B cell (primary cell): ENCODE data around the gene CD96. TPM values are rescaled to one million over a fixed set of nuclear protein-coding genes. Genes with fewer than 3 reads are reported as not detected.

Experiments used
- ATAC-seq: fragments of 200-7000 bp; cut with Tn5 transposase; one replicate; pipeline ENCODE4 v1.10.0; 2021; ENCODE audit warnings: low read depth, mild to moderate bottlenecking, moderate number of reproducible peaks, moderate library complexity
- CTCF ChIA-PET: fragments of 350-600 bp; sonication (Branson Sonifier 250); formaldehyde crosslinking; loops from one replicate; lab custom pipeline; 2021; ENCODE audit warnings: antibody characterized with exemption, inconsistent platforms; lab: Charles Lee
- POLR2A ChIA-PET: fragments of 350-600 bp; sonication (Branson Sonifier 250); formaldehyde crosslinking; loops from one replicate; lab custom pipeline; 2021; ENCODE audit warnings: antibody characterized with exemption; lab: Charles Lee
- DNase-seq: peaks from one replicate; pipeline ENCODE4 v3.0.0; 2013
- H2AFZ ChIP-seq: 2 replicates; pipeline ENCODE4 v1.6.1; 2012; ENCODE audit warnings: mild to moderate bottlenecking, low read depth, low read length; ENCODE audit not compliant: insufficient read depth, poor library complexity, severe bottlenecking
- H3K27ac ChIP-seq, 2 donors: 1 replicate in 1 of 2; 2 replicates in 1 of 2; pipeline ENCODE4 v1.5.1; 2012 to 2013; ENCODE audit warnings: low read length in 2 of 2, mild to moderate bottlenecking in 2 of 2, moderate library complexity in 1 of 2
- H3K27me3 ChIP-seq, 4 experiments: fragments of 200-600 bp in 1 of 4; sonication (generic) in 1 of 4; replicated peaks in 1 of 4; 1 replicate in 2 of 4; 2 replicates in 2 of 4; pipeline versions ENCODE4 v1.6.1 to v1.7.0; 2013 to 2016; ENCODE audit warnings: low read length in 3 of 4, mild to moderate bottlenecking in 2 of 4, mixed read lengths in 1 of 4, moderate library complexity in 1 of 4; ENCODE audit not compliant: insufficient read depth in 4 of 4, control insufficient read depth in 3 of 4; ENCODE audit errors: control extremely low read depth in 1 of 4
- H3K36me3 ChIP-seq, 2 experiments: replicated peaks in 1 of 2; 1 replicate in 1 of 2; 2 replicates in 1 of 2; pipeline versions ENCODE4 v1.6.1 to v1.7.1; 2013; ENCODE audit warnings: low read length in 1 of 2; ENCODE audit not compliant: insufficient read depth in 2 of 2, control insufficient read depth in 1 of 2; ENCODE audit errors: control extremely low read depth in 1 of 2, extremely low read depth in 1 of 2
- H3K4me1 ChIP-seq, 2 donors: fragments of 200-600 bp in 1 of 2; sonication (generic) in 1 of 2; 1 replicate in 1 of 2; 2 replicates in 1 of 2; pipeline versions ENCODE4 v1.5.1 to v1.6.1; 2013 to 2017; ENCODE audit warnings: low read length in 2 of 2; ENCODE audit not compliant: control insufficient read depth in 2 of 2, insufficient read depth in 2 of 2
- H3K4me2 ChIP-seq: replicated peaks from 2 replicates; pipeline ENCODE3; 2012; ENCODE audit warnings: mild to moderate bottlenecking, low read depth, low read length; ENCODE audit not compliant: poor library complexity, severe bottlenecking
- H3K4me3 ChIP-seq, 5 experiments: fragments of 200-600 bp in 1 of 5; sonication (generic) in 1 of 5; 1 replicate in 3 of 5; 2 replicates in 2 of 5; pipeline versions ENCODE4 v1.5.1 to v1.7.0; 2011 to 2016; ENCODE audit warnings: low read length in 4 of 5, mild to moderate bottlenecking in 4 of 5, low read depth in 2 of 5, control low read depth in 1 of 5, moderate library complexity in 1 of 5; ENCODE audit not compliant: insufficient read depth in 1 of 5; ENCODE audit errors: control extremely low read depth in 1 of 5, extremely low read depth in 1 of 5
- H3K79me2 ChIP-seq: fragments of 200-600 bp; sonication (generic); one replicate; pipeline ENCODE4 v1.6.0; 2016; ENCODE audit warnings: low read length; ENCODE audit not compliant: control insufficient read depth, insufficient read depth
- H3K9ac ChIP-seq: fragments of 200-600 bp; sonication (generic); 2 replicates; pipeline ENCODE4 v1.6.1; 2017; ENCODE audit warnings: mild to moderate bottlenecking, low read length, moderate library complexity
- H3K9me3 ChIP-seq, 3 donors: one replicate each; pipeline versions ENCODE4 v1.6.1 to v1.7.1; 2013; ENCODE audit warnings: low read length in 2 of 3; ENCODE audit not compliant: control insufficient read depth in 2 of 3, insufficient read depth in 1 of 3; ENCODE audit errors: control extremely low read depth in 1 of 3
- H4K20me1 ChIP-seq: 2 replicates; pipeline ENCODE4 v1.6.0; 2012; ENCODE audit warnings: mild to moderate bottlenecking, low read length; ENCODE audit not compliant: insufficient read depth, control insufficient read depth, poor library complexity, severe bottlenecking
- H3K27ac Mint-ChIP-seq: one replicate; pipeline ENCODE4 v1.8.0; 2021; ENCODE audit warnings: mixed read lengths
- H3K27me3 Mint-ChIP-seq: one replicate; pipeline ENCODE4 v1.8.0; 2021; ENCODE audit warnings: mixed read lengths
- H3K4me1 Mint-ChIP-seq: one replicate; pipeline ENCODE4 v1.8.0; 2021; ENCODE audit warnings: mixed read lengths
- H3K4me3 Mint-ChIP-seq: one replicate; pipeline ENCODE4 v1.8.0; 2021; ENCODE audit warnings: mixed read lengths
- H3K9me3 Mint-ChIP-seq: one replicate; pipeline ENCODE4 v1.8.0; 2022; ENCODE audit warnings: mixed read lengths; ENCODE audit not compliant: insufficient read depth
- CTCF ChIP-seq: fragments of 200-600 bp; IDR thresholded peaks from one replicate; pipeline ENCODE4 v1.8.0; 2022; ENCODE audit warnings: antibody characterized with exemption, mild to moderate bottlenecking
- EZH2 ChIP-seq: IDR thresholded peaks from 2 replicates; pipeline ENCODE4 v1.6.1; 2012; ENCODE audit warnings: borderline replicate concordance, low read depth, mild to moderate bottlenecking, moderate library complexity, low read length; ENCODE audit not compliant: insufficient read depth, poor library complexity, severe bottlenecking
- WGBS: methylation state at CpG from one replicate; pipeline ENCODE4 v1.1.5; 2013; ENCODE audit warnings: missing lambda C conversion rate; ENCODE audit not compliant: insufficient coverage; 5-methylcytosine and 5-hydroxymethylcytosine counted together
- intact Hi-C: fragments of 100-400 bp; cut with micrococcal nuclease; formaldehyde crosslinking; loops from one replicate; pipeline ENCODE4 v1.10.0; 2022
- polyA plus RNA-seq: library from polyadenylated mRNA; depleted of rRNA; stranded (reverse); fragments of >200 nt; gene quantifications from 2 replicates; pipeline ENCODE4 v1.2.3, GENCODE V29; 2012
- total RNA-seq, 2 donors: library from RNA; stranded (reverse); fragments of 120-200 nt in 1 of 2; gene quantifications; 1 replicate in 1 of 2; 2 replicates in 1 of 2; pipeline versions ENCODE4 v1.2.3 to v1.2.4, GENCODE V29; 2013 to 2022

CD96 gene
- total and polyA plus RNA-seq, 2 donors (not counting 1 experiment from before 2014, with no cell fraction given) = 21.4 to 56.2 TPM

DNA sequence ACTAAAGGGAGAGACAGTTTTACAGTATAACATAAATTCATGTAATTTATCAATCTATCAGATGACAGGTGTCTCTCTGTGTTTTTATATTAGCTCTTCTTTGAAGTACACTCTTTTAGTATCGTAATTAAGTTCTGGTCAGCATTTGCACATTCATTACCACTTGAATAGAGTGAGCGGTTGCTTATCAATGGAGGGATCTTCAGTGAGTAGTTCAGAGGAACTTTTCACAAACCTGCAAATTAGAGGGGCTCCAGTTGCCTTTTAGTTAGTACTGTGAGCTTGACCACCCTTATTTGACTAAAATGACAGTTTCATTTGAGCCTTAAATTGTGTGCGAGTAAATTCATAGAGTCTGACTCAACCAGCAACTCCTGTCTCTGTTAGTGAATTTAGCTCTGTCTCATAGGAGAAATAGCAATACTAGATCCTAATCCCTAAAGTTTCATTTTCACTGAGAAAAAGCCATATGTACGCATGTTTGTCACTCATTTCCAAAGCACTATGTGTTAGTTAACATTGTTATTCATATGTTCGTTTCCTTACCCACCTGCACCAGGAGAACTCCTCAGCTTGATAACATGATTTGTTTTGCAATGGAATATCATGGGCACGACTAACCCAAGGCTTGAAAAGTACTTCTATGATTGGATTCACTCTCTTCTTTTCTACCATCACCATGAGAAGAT lies 110.6 kb downstream of the CD96 start:
- Mint-ChIP-seq H3K27me3 (no peaks in the 10 kb centered on the region), H3K4me1 (peaks cover 47% of the 10 kb centered on the region), H3K9me3 (no peaks in the 10 kb centered on the region), H3K27ac (no peak overlapping the region), H3K4me3 (no peak overlapping the region)
- peaks cover 0 to 9% of the 10 kb centered on the region in 2 experiments for H3K36me3 ChIP-seq
- no peak overlapping the region for H3K4me2 ChIP-seq
- ATAC-seq (no peak), DNase-seq (no peak)
- WGBS = 60% methylated on average over 1 of the region's 6 CpGs
- no peaks in the 10 kb centered on the region for H3K27me3 ChIP-seq
- no peaks in the 10 kb centered on the region for H3K9me3 ChIP-seq
- intact Hi-C loops = no loop called here
- peaks cover 14 to 20% of the 10 kb centered on the region in 2 donors for H3K4me1 ChIP-seq
- H3K4me3 ChIP-seq = no peak overlapping the region
- CTCF ChIA-PET = interaction anchor here (0.7 kb wide), 1 partner anchor 382 kb away, joined by 4 read pairs; no protein-coding TSS in a partner anchor
- no peak overlapping the region for H3K27ac ChIP-seq
- H2AFZ ChIP-seq = no peak overlapping the region
- POLR2A ChIA-PET = no interaction called here
- H4K20me1 ChIP-seq = no peaks in the 10 kb centered on the region
- no peak for TF ChIP-seq EZH2
- TF ChIP-seq CTCF = no peak
- H3K9ac ChIP-seq = no peak overlapping the region
- no peaks in the 10 kb centered on the region for H3K79me2 ChIP-seq

GRCh38 chr3:111653766-111654165 lies 111.8 kb downstream of the CD96 start:
- Mint-ChIP-seq H3K27me3 (no peaks in the 10 kb centered on the region), H3K27ac (peak overlapping the region; percentile 22), H3K9me3 (no peaks in the 10 kb centered on the region), H3K4me1 (peaks cover 47% of the 10 kb centered on the region), H3K4me3 (no peak overlapping the region)
- Histone ChIP-seq H2AFZ (no peak overlapping the region), H3K27me3 (no peaks in the 10 kb centered on the region), H3K27ac (no peak overlapping the region), H3K4me2 (peak overlapping the region; percentile 26), H4K20me1 (no peaks in the 10 kb centered on the region), H3K36me3 (peaks cover 0 to 9% of the 10 kb centered on the region in 2 experiments), H3K4me3 (no peak overlapping the region), H3K4me1 (peaks cover 14 to 20% of the 10 kb centered on the region in 2 donors), H3K9me3 (no peaks in the 10 kb centered on the region), H3K9ac (no peak overlapping the region), H3K79me2 (no peaks in the 10 kb centered on the region)
- no peak for DNase-seq
- ATAC-seq = no peak
- intact Hi-C loops = no loop called here
- TF ChIP-seq CTCF (no peak), EZH2 (no peak)
- ChIA-PET POLR2A (no interaction called here), CTCF (interaction anchor here (1.0 kb wide), 1 partner anchor 15 kb away, joined by 3 read pairs; no protein-coding TSS in a partner anchor)
- WGBS = 89% methylated on average over 1 of the region's 2 CpGs
